ENCODE measurements around the gene MRPL57.
"Not testable (repeated sequence)": the region's sequence is repeated elsewhere in the genome, so short reads cannot be mapped to it uniquely, and the experiment has no call there.

The MRPL57 gene

DNA sequence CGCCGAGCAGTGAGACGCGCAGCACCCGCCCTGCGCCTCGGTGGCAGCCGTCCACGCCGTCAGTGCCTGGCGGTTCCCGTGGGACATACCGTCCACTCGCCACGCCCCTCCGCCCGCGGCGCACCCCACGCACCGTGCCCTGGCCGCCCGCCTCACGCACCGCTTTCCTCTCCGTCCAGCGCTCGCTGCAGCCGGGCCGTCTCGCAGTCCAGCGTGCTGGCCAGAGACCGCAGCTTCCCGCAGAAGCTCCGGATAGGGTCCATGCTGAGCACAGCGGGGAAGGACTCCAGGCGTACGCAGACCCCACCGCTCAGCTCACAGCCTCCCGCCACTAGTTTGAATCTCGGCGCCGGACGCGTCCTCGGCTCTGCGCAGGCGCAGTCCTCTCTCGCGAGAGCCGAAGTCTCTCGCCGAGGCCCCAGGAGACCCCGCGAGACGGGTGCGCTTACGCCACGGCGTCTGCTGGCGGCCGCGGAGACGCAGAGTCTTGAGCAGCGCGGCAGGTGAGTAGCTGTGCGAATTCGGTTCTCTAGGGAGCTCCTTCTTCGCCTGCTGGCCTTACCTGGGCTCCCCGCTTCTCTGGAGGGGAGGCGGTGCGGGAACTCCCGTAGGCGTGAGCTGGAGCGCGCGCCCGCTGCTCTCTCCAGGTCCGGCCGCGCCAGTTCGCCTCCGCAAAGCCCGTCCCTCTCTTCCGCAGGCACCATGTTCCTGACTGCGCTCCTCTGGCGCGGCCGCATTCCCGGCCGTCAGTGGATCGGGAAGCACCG is at the start of gene MRPL57, which contains the start of gene SKA3:
TSS of gene MRPL57 (plus strand) at position 444 of the 767 bp plus-strand sequence. CDS start at position 703, 259 bp downstream.
TSS of gene SKA3 (minus strand) at position 338 of the 767 bp plus-strand sequence. CDS start at position 263, 75 bp downstream.
- DNase-seq (ENCODE audit: low read depth) = peak; percentile 91

DNA sequence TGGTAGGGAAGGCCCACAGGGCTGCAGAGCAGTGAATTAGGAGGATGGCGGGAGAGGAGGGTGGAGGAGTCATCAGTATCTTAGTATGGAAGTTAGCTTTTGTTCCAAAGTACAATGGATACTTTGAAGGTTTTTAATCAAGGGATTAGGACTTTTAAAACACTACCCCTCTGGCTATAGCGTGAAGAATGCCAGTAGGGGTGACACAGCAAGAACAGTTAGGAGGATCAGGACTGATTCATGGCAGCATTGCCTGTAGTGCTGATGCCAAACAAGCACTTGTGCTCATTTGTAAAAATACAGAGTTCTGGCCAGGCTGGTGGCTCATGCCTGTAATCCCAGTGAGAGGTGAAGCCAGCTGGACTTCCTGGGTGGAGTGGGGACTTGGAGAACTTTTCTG is 46.3 kb upstream of the MRPL57 start:
- DNase-seq (ENCODE audit: low read depth) = no peak

DNA sequence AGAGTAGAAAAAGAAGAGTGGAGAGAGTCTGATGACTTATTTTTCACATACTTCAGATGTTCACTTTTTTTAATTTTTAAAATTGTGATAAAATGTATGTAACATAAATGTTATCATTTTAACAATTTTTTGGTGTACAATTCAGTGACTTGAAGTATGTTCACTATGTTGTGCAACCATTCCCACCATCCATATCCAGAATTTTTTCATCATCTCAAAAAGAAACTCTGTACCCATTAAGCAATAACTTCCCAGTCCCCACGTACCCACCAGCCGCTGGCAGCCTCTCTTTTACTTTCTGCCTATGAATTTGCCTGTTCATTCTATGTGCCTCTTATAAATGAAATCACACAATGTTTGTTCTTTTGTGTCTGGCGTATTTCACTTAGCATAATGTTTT is 43.4 kb upstream of the MRPL57 start:
- no peak for DNase-seq (ENCODE audit: low read depth)

DNA sequence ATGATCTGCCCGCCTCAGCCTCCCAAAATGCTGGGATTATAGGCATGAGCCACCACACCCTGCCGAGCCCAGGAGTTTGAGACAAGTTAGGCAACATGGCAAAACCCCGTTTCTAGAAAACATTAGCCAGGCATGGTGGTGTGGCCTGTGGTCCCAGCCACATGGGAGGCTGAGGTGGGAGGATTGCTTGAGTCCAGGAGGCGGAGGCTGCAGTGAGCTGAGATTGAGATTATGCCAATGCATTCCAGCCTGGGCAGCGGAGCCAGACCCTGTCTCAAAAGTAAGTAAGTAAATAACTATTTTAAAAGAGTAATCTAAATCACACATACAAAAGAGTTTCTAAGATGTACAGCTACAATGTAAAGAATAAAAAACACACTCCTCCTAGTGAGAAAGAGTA is 42.0 kb upstream of the MRPL57 start:
- no peak for DNase-seq (ENCODE audit: low read depth)

DNA sequence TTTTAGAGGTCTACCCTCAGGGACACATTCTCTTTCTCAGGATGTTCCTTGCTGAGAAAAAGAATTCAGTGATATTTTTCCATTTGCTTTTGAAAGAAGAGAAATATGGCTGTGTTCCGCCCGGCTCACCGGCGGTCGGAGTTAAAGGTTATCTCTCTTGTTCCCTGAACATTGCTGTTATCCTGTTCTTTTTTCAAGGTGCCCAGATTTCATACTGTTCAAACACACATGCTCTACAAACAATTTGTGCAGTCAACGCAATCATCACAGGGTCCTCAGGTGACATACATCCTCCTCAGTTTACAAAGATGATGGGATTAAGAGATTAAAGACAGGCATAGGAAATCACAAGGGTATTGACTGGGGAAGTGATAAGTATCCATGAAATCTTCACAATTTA is 40.6 kb upstream of the MRPL57 start:
- DNase-seq (ENCODE audit: low read depth) = not testable (repeated sequence)

DNA sequence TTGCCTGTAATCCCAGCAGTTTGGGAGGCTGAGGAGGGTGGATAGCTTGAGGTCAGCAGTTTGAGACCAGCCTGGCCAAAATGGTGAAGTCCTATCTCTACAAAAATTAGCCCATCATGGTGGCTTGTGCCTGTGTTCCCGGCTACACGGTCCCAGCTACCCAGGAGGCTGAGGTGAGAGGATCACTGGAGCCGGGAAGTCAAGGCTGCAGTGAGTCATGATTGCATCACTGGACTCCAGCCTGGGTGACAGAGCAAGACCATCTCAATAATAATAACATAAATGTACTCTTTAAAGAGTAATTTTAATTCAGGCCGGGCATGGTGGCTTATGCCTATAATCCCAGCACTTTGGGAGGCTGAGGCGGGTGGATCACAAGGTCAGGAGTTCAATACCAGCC is 38.8 kb upstream of the MRPL57 start:
- DNase-seq (ENCODE audit: low read depth) = no peak

DNA sequence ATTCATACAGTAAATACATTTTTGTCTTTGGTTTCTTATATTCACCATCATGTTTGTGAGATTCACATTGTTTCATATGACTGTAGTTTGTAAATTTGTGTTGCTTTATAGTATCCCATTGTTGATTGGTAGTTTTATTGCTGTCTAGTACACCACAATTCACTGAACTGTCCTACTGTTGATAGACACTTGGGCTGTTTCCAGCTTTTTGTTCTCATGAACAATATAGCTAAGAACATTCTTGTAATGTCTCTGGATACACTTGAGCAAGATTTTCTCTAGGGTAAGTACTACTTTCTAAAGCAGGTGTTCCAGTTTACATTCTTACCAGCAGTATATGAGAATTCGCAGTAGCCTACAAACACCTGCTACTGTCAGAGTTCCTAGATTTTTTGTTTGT is 37.9 kb upstream of the MRPL57 start:
- DNase-seq (ENCODE audit: low read depth) = no peak

DNA sequence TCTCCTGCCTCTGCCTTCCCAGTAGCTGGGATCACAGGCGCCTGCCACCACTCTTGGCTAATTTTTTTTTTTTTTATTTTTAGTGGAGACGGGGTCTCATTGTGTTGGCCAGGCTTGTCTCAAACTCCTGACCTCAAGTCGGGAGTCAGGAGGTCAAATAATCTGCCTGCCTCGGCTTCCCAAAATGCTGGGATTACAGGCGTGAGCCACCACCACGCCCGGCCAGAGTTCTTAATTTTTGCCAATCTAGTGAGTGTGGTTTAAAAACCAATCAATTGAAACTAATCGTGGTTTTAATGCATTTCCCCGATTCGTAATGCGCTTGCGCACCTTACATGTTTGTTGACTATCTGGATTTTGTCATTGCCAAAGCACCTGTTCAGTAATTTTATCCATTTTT is 37.1 kb upstream of the MRPL57 start:
- no peak for DNase-seq (ENCODE audit: low read depth)

DNA sequence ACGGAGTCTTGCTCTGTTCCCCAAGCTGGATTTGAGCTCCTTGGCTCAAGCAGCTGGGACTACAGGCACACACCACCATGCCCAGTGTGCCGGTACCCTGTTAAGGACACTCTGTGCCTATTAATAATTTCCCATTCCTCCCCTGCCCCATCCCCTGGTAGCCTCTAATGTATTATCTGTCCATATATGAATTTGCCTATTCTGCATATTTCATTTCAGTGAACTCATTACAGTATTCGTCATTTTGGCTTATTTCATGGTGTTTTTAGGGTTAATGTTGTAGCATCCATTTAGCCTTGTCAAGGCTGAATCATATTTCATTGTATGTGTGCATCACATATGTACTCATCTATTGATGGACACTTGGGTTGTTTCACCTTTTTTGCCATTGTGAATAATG is 33.7 kb upstream of the MRPL57 start:
- no peak for DNase-seq (ENCODE audit: low read depth)

DNA sequence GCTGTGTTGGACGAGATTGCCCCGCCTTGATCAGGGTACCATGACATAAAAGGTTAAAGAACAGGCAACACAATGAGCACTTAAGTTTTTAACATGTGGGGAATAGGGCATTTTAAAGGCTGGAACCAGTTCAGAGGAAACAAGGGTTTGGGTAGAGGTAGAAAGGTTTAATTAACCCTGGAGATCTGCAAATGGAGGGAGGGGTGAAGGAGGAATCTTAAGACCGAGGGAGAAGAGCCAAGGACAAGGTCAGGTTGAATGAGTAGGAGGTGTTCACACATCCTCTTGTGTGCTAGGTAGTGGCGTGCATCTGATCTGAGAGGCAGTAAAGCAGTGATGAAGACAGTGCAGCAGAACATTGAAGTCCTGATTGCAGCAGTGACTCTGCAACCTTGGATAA is 28.6 kb upstream of the MRPL57 start:
- no peak for DNase-seq (ENCODE audit: low read depth)

DNA sequence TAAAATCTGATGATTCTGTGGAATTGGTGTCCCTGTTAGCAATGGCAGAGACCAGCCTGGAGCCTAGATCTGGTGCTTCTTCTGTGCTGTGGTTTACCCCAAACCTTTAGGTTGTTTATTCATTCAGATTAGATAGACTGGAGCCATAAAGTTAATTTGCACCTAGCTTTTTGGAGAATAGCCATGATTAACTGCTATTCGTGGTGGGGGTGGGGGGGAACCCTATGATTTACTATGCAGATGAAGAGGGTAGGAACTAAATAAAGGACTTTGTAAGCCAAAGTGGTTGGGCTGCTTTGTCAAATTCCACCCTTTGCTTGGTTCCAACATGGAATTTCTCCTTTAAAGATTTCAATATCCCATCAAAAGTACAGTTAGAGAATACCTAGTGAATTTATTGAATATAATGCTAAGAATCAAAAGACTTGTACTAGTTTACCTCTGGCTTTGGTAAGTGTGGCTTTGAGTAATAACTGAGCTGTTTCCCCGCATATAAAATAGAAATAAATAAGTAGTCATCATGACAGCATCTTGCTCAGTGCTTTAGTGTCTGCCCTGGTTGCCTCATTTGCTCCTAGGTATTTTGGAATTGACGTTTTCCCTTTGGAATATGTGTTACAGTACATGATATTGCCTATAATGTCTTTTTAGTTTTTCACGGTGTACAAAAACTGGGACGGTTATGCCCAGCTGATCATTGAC is 27.8 kb upstream of the MRPL57 start:
- DNase-seq (ENCODE audit: low read depth) = no peak

DNA sequence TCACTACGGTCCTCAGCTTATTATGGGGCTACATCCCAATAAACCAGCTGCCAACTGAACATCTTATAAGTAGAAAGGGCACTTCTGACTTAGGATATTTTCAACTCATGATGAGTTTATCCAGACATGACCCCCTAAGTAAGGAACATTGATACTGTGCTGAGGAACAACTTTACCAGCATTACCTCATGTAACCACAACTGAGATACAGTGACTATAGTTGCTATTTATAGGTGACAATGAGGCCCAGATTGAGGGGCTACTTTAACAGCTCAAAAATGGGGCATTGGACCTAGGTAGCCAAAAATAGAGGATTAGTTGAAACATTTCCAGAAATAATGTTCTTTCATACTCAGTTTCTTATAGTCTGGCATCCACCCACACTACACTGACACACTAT is 26.9 kb upstream of the MRPL57 start:
- DNase-seq (ENCODE audit: low read depth) = no peak

DNA sequence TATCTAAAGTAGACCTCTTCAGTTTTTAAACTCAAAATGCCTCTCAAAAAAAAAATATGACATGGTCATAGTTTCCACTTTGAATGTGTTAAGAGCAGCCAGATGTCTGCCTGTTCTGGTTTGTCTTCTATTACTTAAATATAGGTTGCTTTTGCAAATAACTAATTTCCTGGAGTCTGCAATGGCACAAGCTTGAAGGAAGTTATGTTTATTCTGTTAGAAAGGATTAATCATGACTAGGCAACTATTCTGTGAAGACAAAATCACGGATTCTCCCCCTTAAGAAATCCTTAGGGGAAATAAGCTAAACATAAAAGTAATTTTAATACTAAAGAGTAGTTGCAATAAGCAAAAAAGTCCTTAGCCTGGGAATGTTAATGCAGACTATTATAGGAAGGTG is 26.4 kb upstream of the MRPL57 start:
- DNase-seq (ENCODE audit: low read depth) = no peak

DNA sequence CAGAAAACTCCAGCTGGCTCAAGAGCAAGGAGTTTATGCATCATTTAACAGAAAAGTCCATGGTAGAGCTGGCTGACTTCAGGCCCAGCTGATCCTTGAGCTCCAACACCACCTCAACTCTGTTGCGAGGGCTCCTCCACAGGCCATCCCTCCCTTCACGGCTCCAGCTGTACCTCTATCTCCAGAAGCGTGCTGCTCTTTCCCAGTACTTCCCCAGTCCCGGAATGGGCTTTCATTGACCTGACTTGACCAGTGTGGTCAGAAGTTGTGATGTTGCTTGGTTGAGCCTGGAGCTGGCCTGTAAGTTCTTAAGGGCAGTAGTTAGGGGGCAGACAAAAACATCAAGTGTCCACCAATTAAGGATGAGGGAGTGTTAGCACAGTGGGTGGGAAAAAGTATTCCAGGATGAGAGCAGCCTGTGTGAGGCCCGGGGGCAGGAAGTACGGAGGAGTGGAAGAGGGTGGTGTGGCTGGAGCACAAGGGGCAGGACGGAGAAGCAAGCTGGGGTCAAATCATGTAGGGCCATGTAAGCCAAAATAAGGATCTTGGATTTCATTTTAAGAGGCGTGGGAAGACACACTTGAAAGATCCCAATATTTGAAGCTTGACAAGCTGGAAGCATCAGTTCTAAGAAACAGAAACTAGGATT is 24.1 kb upstream of the MRPL57 start:
- DNase-seq (ENCODE audit: low read depth) = no peak

DNA sequence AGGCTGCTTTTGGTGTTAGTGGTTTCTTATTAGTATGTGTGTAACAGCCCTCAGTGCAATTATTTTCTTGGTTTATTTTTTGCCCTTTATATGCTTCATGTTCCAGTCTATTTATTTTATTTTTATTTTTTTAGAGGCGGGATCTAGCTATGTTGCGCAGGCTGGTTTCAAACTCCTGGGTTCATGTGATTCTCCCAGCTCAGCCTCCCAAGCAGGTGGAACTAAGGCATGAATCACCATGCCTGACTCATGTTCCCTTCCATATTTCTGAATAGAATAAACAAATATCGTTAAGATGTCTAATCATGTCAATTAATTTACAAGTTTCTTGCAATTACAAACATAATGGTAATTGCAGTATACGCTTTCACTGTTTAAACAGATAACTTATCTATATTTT is 11.8 kb upstream of the MRPL57 start:
- no peak for DNase-seq (ENCODE audit: low read depth)

DNA sequence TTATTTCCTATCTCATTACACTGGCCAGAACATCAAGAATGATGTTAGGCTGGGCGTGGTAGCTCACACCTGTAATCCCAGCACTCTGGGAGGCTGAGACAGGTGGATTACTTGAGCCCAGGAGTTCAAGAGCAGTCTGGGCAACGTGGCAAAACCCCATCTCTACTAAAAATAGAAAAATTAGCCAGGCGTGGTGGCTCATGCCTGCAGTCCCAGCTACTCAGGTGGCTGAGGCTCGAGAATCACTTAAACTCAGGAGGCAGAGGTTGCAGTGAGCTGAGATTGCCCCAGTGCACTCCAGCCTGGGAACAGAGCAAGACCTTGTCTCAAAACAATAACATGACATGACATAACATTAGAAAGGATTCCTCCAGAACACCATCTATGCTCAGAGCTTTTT is 10.9 kb upstream of the MRPL57 start:
- DNase-seq (ENCODE audit: low read depth) = not testable (repeated sequence)

DNA sequence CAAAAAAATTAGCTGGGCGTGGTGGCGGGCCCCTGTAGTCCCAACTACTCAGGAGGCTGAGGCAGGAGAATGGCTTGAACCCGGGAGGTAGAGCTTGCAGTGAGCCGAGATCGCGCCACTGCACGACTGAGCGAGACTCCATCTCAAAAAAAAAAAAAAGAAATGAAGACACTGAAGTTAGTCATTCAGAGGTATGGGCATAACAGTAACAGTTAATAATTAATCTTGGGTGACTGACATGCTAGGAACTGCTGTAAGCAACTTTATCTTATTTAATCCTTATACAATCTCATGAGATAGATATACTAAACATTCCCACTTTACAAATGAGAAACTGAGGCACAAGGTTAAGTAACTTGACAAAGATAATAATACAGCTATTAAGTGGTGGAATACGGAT is 5.0 kb upstream of the MRPL57 start:
- DNase-seq (ENCODE audit: low read depth) = no peak

DNA sequence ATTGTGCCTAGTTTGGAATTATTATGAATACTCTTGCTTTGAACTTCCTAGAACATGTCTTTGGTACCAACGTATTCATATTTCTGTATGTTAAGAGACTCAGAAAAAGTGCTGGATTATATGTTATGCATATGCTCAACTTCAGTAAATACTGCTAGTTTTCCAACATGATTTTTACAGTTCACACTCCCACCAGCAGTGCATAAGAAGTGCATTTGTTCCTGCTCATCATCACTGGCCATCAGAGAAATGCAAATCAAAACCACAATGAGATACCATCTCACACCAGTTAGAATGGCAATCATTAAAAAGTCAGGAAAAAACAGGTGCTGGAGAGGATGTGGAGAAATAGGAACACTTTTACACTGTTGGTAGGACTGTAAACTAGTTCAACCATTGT is 2.7 kb upstream of the MRPL57 start:
- DNase-seq (ENCODE audit: low read depth) = not testable (repeated sequence)

DNA sequence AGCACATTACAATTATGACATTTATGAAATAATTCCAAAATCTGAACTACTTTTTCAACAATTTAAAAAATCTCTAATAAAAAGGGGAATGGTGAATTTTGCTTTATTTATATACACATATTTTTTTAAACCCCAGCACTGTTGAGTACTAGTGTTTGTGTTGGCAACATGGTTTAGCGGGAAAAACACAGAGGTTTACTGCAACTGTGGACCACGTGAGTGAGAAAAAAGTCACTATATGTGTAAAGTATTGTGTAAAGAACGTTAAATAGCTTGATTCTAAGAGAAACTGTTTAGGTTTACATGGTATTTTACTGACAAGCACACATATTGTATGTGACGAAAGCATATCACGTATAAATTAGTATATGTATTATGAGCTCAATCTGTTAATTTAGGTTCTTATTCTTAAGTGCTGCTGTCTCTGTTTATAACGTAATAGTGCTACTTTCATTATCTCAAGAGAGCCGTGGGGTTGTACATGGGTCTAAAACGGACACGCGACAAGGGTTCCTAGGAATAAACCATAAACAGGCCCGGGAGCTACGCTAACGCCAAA is 723 bp upstream of the MRPL57 start:
- no peak for DNase-seq (ENCODE audit: low read depth)

DNA sequence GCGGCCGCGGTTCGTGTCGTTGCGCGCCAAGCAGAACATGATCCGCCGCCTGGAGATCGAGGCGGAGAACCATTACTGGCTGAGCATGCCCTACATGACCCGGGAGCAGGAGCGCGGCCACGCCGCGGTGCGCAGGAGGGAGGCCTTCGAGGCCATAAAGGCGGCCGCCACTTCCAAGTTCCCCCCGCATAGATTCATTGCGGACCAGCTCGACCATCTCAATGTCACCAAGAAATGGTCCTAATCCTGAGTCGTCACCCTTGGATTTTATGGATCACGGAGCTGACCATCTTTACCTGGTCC is 475 bp downstream of the MRPL57 start:
- DNase-seq (ENCODE audit: low read depth) = no peak

DNA sequence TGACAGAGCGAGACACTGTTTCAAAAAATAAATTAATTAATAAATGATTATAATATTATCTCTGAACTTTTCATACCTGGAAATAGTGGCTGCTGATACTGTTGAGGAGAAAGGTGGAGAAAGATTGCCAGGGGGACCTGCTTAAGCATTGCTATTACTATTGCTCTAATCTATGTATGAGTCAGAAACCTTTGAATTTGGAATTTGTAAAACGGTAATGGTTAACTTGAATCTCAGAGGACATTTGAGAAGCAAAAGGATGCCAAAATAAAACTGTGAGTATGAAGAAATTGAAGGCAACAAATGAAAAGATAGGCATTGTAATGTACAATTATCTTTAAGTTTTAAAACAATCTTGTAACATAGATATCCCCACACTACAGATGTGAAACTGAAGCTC is 5.2 kb downstream of the MRPL57 start:
- DNase-seq (ENCODE audit: low read depth) = no peak

DNA sequence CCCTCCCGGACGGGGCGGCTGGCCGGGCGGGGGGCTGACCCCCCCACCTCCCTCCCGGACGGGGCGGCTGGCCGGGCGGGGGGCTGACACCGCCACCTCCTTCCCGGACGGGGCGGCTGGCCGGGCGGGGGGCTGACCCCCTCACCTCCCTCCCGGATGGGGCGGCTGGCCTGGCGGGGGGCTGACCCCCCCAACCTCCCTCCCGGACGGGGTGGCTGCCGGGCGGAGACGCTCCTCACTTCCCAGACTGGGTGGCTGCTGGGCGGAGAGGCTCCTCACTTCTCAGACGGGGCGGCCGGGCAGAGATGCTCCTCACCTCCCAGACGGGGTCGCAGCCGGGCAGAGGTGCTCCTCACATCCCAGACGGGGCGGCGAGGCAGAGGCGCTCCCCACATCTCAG is 10.0 kb downstream of the MRPL57 start:
- not testable (repeated sequence) for DNase-seq (ENCODE audit: low read depth)

DNA sequence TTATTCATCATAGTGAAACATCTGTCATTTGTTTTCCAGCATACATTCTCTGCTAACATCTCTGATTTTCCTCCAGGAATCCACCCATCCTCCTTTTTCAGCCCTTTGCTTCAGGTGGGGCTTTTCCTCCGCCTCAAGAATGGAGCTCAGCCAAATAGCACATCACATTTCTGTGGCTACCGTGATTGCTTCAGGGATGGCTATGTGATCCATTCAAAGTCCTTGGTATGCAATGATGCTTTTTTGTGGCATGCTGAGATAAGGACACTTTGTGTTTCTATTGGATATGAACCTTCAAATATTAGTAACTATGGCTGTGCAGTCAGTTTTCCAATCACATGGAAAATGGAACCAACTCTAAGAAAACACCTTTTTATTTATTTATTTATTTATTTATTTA is 18.3 kb downstream of the MRPL57 start:
- not testable (repeated sequence) for DNase-seq (ENCODE audit: low read depth)

All from stimulated activated CD8-positive, alpha-beta memory T cell treated with anti-CD3 and anti-CD28 coated beads, Interleukin-15, amount 100 ng/mL, for 24 hours (primary cell).